ENCODE measurements around the gene MACROH2A1. TPM values are rescaled to one million over a fixed set of nuclear protein-coding genes. Genes with fewer than 3 reads are reported as not detected.

The MACROH2A1 gene
- 100 to 1,000 TPM in 5 of 6 donors, 10 to 100 TPM in 1; 85.2 to 170 (median 120) TPM for polyA plus RNA-seq (ENCODE audit: low read depth in 6 of 6)

- Mint-ChIP-seq H3K27me3 (no peaks in the 10 kb centered on the region), H3K27ac (peak within 1 kb of the TSS; percentile 87 to 98 (median 96)), H3K9me3 (no peaks in the 10 kb centered on the region), H3K4me1 (peaks cover 32 to 52% (median 49%) of the 10 kb centered on the region in 3 donors), H3K4me3 (peak within 1 kb of the TSS; percentile 87 to 94 (median 92)), H3K36me3 (no peaks in the 10 kb centered on the region)
- DNase-seq (peak; percentile 85), ATAC-seq (ENCODE audit: low read depth in 2 of 2) (peak; percentile 90)
Observed at GRCh38 chr5:135398855-135399793, at the start of gene MACROH2A1. Gene MACROH2A1, minus strand, starts transcription at chr5:135399231. Its CDS starts 10,138 bp downstream, at chr5:135389093.

- H3K27me3 Mint-ChIP-seq, result peaks cover 12 to 23% (median 14%) of the 10 kb centered on the region in 3 donors
- H3K9me3 Mint-ChIP-seq, result peaks cover 0 to 2% (median 0%) of the 10 kb centered on the region in 7 donors
Observed at GRCh38 chr5:135448071-135448739, 49.2 kb upstream of the MACROH2A1 start.

GRCh38 chr5:135447298-135447929, 48.4 kb upstream of the MACROH2A1 start, which contains the start of gene DCANP1:
Gene DCANP1, minus strand, starts transcription at chr5:135447348. Its CDS starts 240 bp downstream, at chr5:135447108.
- Mint-ChIP-seq H3K27ac (peak within 1 kb of the TSS in 2 of 6 donors; percentile 6 to 36), H3K36me3 (peaks cover 0 to 5% of the 10 kb centered on the region in 2 donors), H3K27me3 (peaks cover 12 to 23% (median 14%) of the 10 kb centered on the region in 3 donors), H3K4me1 (peaks cover 6 to 21% (median 17%) of the 10 kb centered on the region in 3 donors), H3K9me3 (peaks cover 0 to 2% (median 0%) of the 10 kb centered on the region in 7 donors), H3K4me3 (peak within 1 kb of the TSS in 2 of 8 donors; percentile 65 to 75)
- ATAC-seq (ENCODE audit: low read depth in 2 of 2) (no peak), DNase-seq (no peak)

More at GRCh38 chr5:135448071-135448739, 49.2 kb upstream of the MACROH2A1 start:
- Mint-ChIP-seq H3K4me1 (peaks cover 7 to 16% (median 12%) of the 10 kb centered on the region in 3 donors), H3K36me3 (peaks cover 0 to 5% of the 10 kb centered on the region in 2 donors), H3K4me3 (no peak overlapping the region), H3K27ac (peak overlapping the region in 2 of 6 donors; percentile 6 to 36)
- DNase-seq (no peak), ATAC-seq (ENCODE audit: low read depth in 2 of 2) (no peak)

GRCh38 chr5:135446615-135447014, 47.6 kb upstream of the MACROH2A1 start:
- ATAC-seq (ENCODE audit: low read depth in 2 of 2) (no peak), DNase-seq (no peak)
- Mint-ChIP-seq H3K4me1 (peaks cover 4 to 23% (median 21%) of the 10 kb centered on the region in 3 donors), H3K27ac (no peak overlapping the region), H3K36me3 (peaks cover 0 to 5% of the 10 kb centered on the region in 2 donors), H3K9me3 (peaks cover 0 to 2% (median 0%) of the 10 kb centered on the region in 7 donors), H3K4me3 (no peak overlapping the region), H3K27me3 (peaks cover 12 to 23% (median 14%) of the 10 kb centered on the region in 3 donors)

GRCh38 chr5:135446206-135446605, 47.2 kb upstream of the MACROH2A1 start:
- no peak for DNase-seq
- peaks cover 0 to 5% of the 10 kb centered on the region in 2 donors for H3K36me3 Mint-ChIP-seq
- no peak overlapping the region for H3K27ac Mint-ChIP-seq
- peaks cover 5 to 25% (median 25%) of the 10 kb centered on the region in 3 donors for H3K4me1 Mint-ChIP-seq
- peak overlapping the region in 1 of 8 donors; percentile 75 for H3K4me3 Mint-ChIP-seq
- H3K9me3 Mint-ChIP-seq, result peaks cover 0 to 2% (median 0%) of the 10 kb centered on the region in 7 donors
- peaks cover 12 to 23% (median 14%) of the 10 kb centered on the region in 3 donors for H3K27me3 Mint-ChIP-seq
- ATAC-seq (ENCODE audit: low read depth in 2 of 2), result no peak

GRCh38 chr5:135445306-135445985, 46.4 kb upstream of the MACROH2A1 start:
- H3K4me3 Mint-ChIP-seq, result no peak overlapping the region
- H3K27me3 Mint-ChIP-seq, result peaks cover 11 to 23% (median 12%) of the 10 kb centered on the region in 3 donors
- no peak for DNase-seq
- no peak overlapping the region for H3K27ac Mint-ChIP-seq
- H3K9me3 Mint-ChIP-seq, result peaks cover 0 to 2% (median 0%) of the 10 kb centered on the region in 7 donors
- peaks cover 0 to 5% of the 10 kb centered on the region in 2 donors for H3K36me3 Mint-ChIP-seq
- H3K4me1 Mint-ChIP-seq, result peaks cover 10 to 28% (median 20%) of the 10 kb centered on the region in 3 donors
- ATAC-seq (ENCODE audit: low read depth in 2 of 2), result no peak

- no peak for DNase-seq
- Mint-ChIP-seq H3K9me3 (peaks cover 0 to 2% (median 0%) of the 10 kb centered on the region in 7 donors), H3K36me3 (peaks cover 0 to 5% of the 10 kb centered on the region in 2 donors), H3K27ac (peak overlapping the region in 1 of 6 donors; percentile 79), H3K27me3 (peaks cover 11 to 23% (median 12%) of the 10 kb centered on the region in 3 donors), H3K4me1 (peaks cover 10 to 28% (median 20%) of the 10 kb centered on the region in 3 donors), H3K4me3 (no peak overlapping the region)
- no peak for ATAC-seq (ENCODE audit: low read depth in 2 of 2)
Observed at GRCh38 chr5:135444881-135445280, 45.9 kb upstream of the MACROH2A1 start.

GRCh38 chr5:135444360-135444759, 45.3 kb upstream of the MACROH2A1 start:
- DNase-seq, result no peak
- Mint-ChIP-seq H3K27ac (peak overlapping the region in 1 of 6 donors; percentile 47), H3K4me1 (peaks cover 10 to 30% (median 23%) of the 10 kb centered on the region in 3 donors), H3K27me3 (peaks cover 11 to 23% (median 12%) of the 10 kb centered on the region in 3 donors), H3K9me3 (peaks cover 0 to 2% (median 0%) of the 10 kb centered on the region in 7 donors), H3K36me3 (peaks cover 0 to 5% of the 10 kb centered on the region in 2 donors), H3K4me3 (no peak overlapping the region)
- ATAC-seq (ENCODE audit: low read depth in 2 of 2), result no peak

GRCh38 chr5:135443161-135443960, 44.3 kb upstream of the MACROH2A1 start:
- H3K36me3 Mint-ChIP-seq, result peaks cover 0 to 5% of the 10 kb centered on the region in 2 donors
- peaks cover 0 to 2% (median 0%) of the 10 kb centered on the region in 7 donors for H3K9me3 Mint-ChIP-seq
- no peak for ATAC-seq (ENCODE audit: low read depth in 2 of 2)
- no peak overlapping the region for H3K27ac Mint-ChIP-seq
- peaks cover 10 to 40% (median 31%) of the 10 kb centered on the region in 3 donors for H3K4me1 Mint-ChIP-seq
- DNase-seq, result no peak
- H3K27me3 Mint-ChIP-seq, result peaks cover 6 to 23% (median 11%) of the 10 kb centered on the region in 3 donors
- no peak overlapping the region for H3K4me3 Mint-ChIP-seq

GRCh38 chr5:135442431-135443160, 43.6 kb upstream of the MACROH2A1 start:
- Mint-ChIP-seq H3K27ac (peak overlapping the region in 1 of 6 donors; percentile 31), H3K9me3 (peaks cover 0 to 2% (median 0%) of the 10 kb centered on the region in 7 donors), H3K27me3 (peaks cover 5 to 22% (median 11%) of the 10 kb centered on the region in 3 donors), H3K4me3 (peak overlapping the region in 2 of 8 donors; percentile 5 to 71), H3K36me3 (peaks cover 0 to 5% of the 10 kb centered on the region in 2 donors), H3K4me1 (peaks cover 10 to 43% (median 39%) of the 10 kb centered on the region in 3 donors)
- no peak for DNase-seq
- no peak for ATAC-seq (ENCODE audit: low read depth in 2 of 2)

GRCh38 chr5:135441919-135442318, 42.9 kb upstream of the MACROH2A1 start:
- Mint-ChIP-seq H3K9me3 (peaks cover 0 to 2% (median 0%) of the 10 kb centered on the region in 7 donors), H3K27me3 (peaks cover under 1 to 15% (median 11%) of the 10 kb centered on the region in 3 donors), H3K27ac (no peak overlapping the region), H3K36me3 (no peaks in the 10 kb centered on the region), H3K4me3 (peak overlapping the region in 1 of 8 donors; percentile 59), H3K4me1 (peaks cover 17 to 49% (median 45%) of the 10 kb centered on the region in 3 donors)
- ATAC-seq (ENCODE audit: low read depth in 2 of 2), result no peak
- no peak for DNase-seq

All from naive B cell (primary cell).